Tibial nerve (tissue), 4 donors: ENCODE data around the gene TNIK. TPM values are rescaled to one million over a fixed set of nuclear protein-coding genes. Genes with fewer than 3 reads are reported as not detected.

Experiments used
- DNase-seq, 2 donors: peaks; one replicate each; pipeline ENCODE4 v3.0.0-alpha.2; 2019; ENCODE audit warnings: low spot score in 2 of 2
- H3K27ac ChIP-seq, 4 donors: fragments of 200-600 bp; sonication (generic) in 3 of 4; one replicate each; pipeline ENCODE4 v1.5.1; 2017 to 2019; ENCODE audit warnings: mild to moderate bottlenecking in 1 of 4
- H3K27me3 ChIP-seq, 2 donors: fragments of 200-600 bp; sonication (generic) in 1 of 2; one replicate each; pipeline versions ENCODE4 v1.5.1 to v1.6.0; 2017 to 2019
- H3K36me3 ChIP-seq, 3 donors: fragments of 200-600 bp; sonication (generic); one replicate each; pipeline ENCODE4 v1.5.1; 2018 to 2019
- H3K4me1 ChIP-seq, 4 donors: fragments of 200-600 bp; sonication (generic) in 3 of 4; one replicate each; pipeline ENCODE4 v1.5.1; 2017 to 2019
- H3K4me3 ChIP-seq, 4 donors: fragments of 200-600 bp; sonication (generic) in 3 of 4; one replicate each; pipeline ENCODE4 v1.5.1; 2017 to 2019; ENCODE audit warnings: mild to moderate bottlenecking in 1 of 4, moderate library complexity in 1 of 4
- H3K9me3 ChIP-seq, 4 donors: fragments of 200-600 bp; sonication (generic) in 3 of 4; one replicate each; pipeline ENCODE4 v1.5.1; 2017 to 2019
- CTCF ChIP-seq, 5 experiments: fragments of 200-600 bp in 3 of 5; fragments of 450-650 bp in 2 of 5; sonication (generic) in 3 of 5; IDR thresholded peaks; one replicate each; pipeline ENCODE4 v1.5.1; 2016 to 2019; ENCODE audit warnings: antibody characterized with exemption in 5 of 5, mild to moderate bottlenecking in 3 of 5, moderate library complexity in 2 of 5
- EP300 ChIP-seq, 2 donors: sonication (generic); formaldehyde crosslinking; IDR thresholded peaks; one replicate each; pipeline ENCODE4 v1.6.1; 2017; ENCODE audit warnings: antibody characterized with exemption in 2 of 2, mild to moderate bottlenecking in 1 of 2
- POLR2A ChIP-seq, 2 donors: fragments of 450-650 bp; IDR thresholded peaks; one replicate each; pipeline ENCODE4 v1.6.1; 2017; ENCODE audit warnings: antibody characterized with exemption in 2 of 2, mild to moderate bottlenecking in 2 of 2, moderate library complexity in 2 of 2
- WGBS, 2 donors: methylation state at CpG; one replicate each; pipeline ENCODE4 v1.1.5; 2018; 5-methylcytosine and 5-hydroxymethylcytosine counted together
- total RNA-seq, 4 donors: library from RNA; depleted of rRNA; stranded (reverse); fragments of >200 nt; gene quantifications; one replicate each; pipeline ENCODE4 v1.1.0, GENCODE V29; 2016

TNIK gene
- total RNA-seq, 4 donors from 2014 or later = 5.4 to 11.1 (median 7.5) TPM

- H3K4me1 ChIP-seq = peaks cover 0 to 11% (median 0%) of the 10 kb centered on the region in 4 donors
- WGBS, 2 donors = 70 to 75% methylated on average over 8 of the region's 8 CpGs
- no peak for TF ChIP-seq POLR2A (IDR thresholded peaks at IDR 0.05)
- TF ChIP-seq EP300 (IDR thresholded peaks at IDR 0.05) = no peak
- no peak for TF ChIP-seq CTCF (IDR thresholded peaks at IDR 0.05)
- H3K27me3 ChIP-seq = no peaks in the 10 kb centered on the region
- H3K27ac ChIP-seq = no peak overlapping the region
- no peaks in the 10 kb centered on the region for H3K9me3 ChIP-seq
- DNase-seq = no peak
- no peaks in the 10 kb centered on the region for H3K36me3 ChIP-seq
- no peak overlapping the region for H3K4me3 ChIP-seq
Measured at GRCh38 chr3:171379961-171380483, 80.2 kb downstream of the TNIK start.

DNA sequence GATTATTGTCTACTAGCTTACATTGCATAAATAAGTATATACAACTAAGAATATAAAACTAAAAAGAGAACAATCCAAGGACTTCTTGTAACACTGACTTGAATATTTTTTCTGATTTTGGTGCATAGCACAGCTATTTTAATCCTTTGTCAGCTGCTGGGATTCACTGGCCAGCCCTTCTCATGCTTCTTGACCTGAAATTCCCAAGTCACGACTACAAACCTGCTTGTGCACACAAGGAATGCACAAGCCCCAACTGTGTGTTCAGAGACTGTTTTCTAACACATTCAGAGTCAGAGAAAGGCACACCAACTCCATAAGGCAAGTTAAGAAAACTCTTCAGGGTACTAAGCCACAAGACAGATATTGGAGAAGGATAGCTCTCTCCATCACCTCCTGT lies 80.9 kb downstream of the TNIK start:
- no peak overlapping the region for H3K4me3 ChIP-seq
- H3K27me3 ChIP-seq = no peaks in the 10 kb centered on the region
- H3K36me3 ChIP-seq = no peaks in the 10 kb centered on the region
- H3K4me1 ChIP-seq = peaks cover 0 to 11% (median under 1%) of the 10 kb centered on the region in 4 donors
- no peak for TF ChIP-seq CTCF (IDR thresholded peaks at IDR 0.05)
- no peak overlapping the region for H3K27ac ChIP-seq
- 36 to 48% methylated on average over 1 of the region's 1 CpG for WGBS, 2 donors
- H3K9me3 ChIP-seq = no peaks in the 10 kb centered on the region
- DNase-seq = no peak

- Histone ChIP-seq H3K4me3 (no peak overlapping the region), H3K27me3 (no peaks in the 10 kb centered on the region), H3K27ac (no peak overlapping the region), H3K4me1 (peaks cover 0 to 8% (median 2%) of the 10 kb centered on the region in 4 donors), H3K36me3 (no peaks in the 10 kb centered on the region), H3K9me3 (no peaks in the 10 kb centered on the region)
- WGBS, 2 donors = 95 to 100% methylated on average over 5 of the region's 5 CpGs
- no peak for DNase-seq
- no peak for TF ChIP-seq POLR2A (IDR thresholded peaks at IDR 0.05)
- no peak for TF ChIP-seq EP300 (IDR thresholded peaks at IDR 0.05)
- TF ChIP-seq CTCF (IDR thresholded peaks at IDR 0.05) = no peak
Measured at GRCh38 chr3:171378586-171378985, 81.6 kb downstream of the TNIK start.

GRCh38 chr3:171377859-171378258 lies 82.3 kb downstream of the TNIK start:
- Histone ChIP-seq H3K27ac (no peak overlapping the region), H3K27me3 (no peaks in the 10 kb centered on the region), H3K4me3 (no peak overlapping the region), H3K9me3 (no peaks in the 10 kb centered on the region), H3K4me1 (peaks cover 0 to 4% (median under 1%) of the 10 kb centered on the region in 4 donors), H3K36me3 (no peaks in the 10 kb centered on the region)
- WGBS, 2 donors = 83 to 100% methylated on average over 1 of the region's 1 CpG
- TF ChIP-seq CTCF (IDR thresholded peaks at IDR 0.05) (no peak), EP300 (IDR thresholded peaks at IDR 0.05) (no peak), POLR2A (IDR thresholded peaks at IDR 0.05) (no peak)
- DNase-seq = no peak

- Histone ChIP-seq H3K27me3 (no peaks in the 10 kb centered on the region), H3K4me1 (peaks cover 0 to 4% (median 0%) of the 10 kb centered on the region in 4 donors), H3K36me3 (no peaks in the 10 kb centered on the region), H3K9me3 (no peaks in the 10 kb centered on the region), H3K4me3 (no peak overlapping the region), H3K27ac (peak overlapping the region in 1 of 4 donors; percentile 34)
- TF ChIP-seq POLR2A (IDR thresholded peaks at IDR 0.05) (no peak), CTCF (IDR thresholded peaks at IDR 0.05) (no peak), EP300 (IDR thresholded peaks at IDR 0.05) (no peak)
- no peak for DNase-seq
Measured at GRCh38 chr3:171376596-171376947, 83.6 kb downstream of the TNIK start.
